GM12878 (cell line): Measurements from ENCODE around the gene CRKL. TPM values are rescaled to one million over a fixed set of nuclear protein-coding genes. Genes with fewer than 3 reads are reported as not detected.

ENCODE experiments used
- ATAC-seq: fragments of 200-7000 bp; cut with Tn5 transposase; 3 replicates; pipeline ENCODE4 v1.9.1; 2020; ENCODE audit warnings: mild to moderate bottlenecking, moderate library complexity
- BruUV-seq: library from RNA; stranded (reverse); fragments of 400-500 nt; replicated peaks from 2 replicates; lab custom pipeline; 2021; lab: Mats Ljungman, UMichigan
- CTCF ChIA-PET: fragments of 300-600 bp; sonication (Branson Sonifier 250); formaldehyde crosslinking; extraction: SDS; loops from one replicate; lab custom pipeline; 2021; ENCODE audit warnings: inconsistent platforms; lab: Yijun Ruan, JAX
- POLR2A ChIA-PET: fragments of 350-600 bp; formaldehyde crosslinking; extraction: SDS; loops from one replicate; lab custom pipeline; 2021; ENCODE audit warnings: inconsistent platforms; lab: Charles Lee
- RAD21 ChIA-PET: fragments of 300-600 bp; sonication (Branson Sonifier 250); formaldehyde crosslinking; loops from one replicate; lab custom pipeline; 2023; ENCODE audit warnings: antibody characterized with exemption; ENCODE audit not compliant: unreplicated experiment; lab: Charles Lee
- SMC1A ChIA-PET: fragments of 300-600 bp; sonication (Branson Sonifier 250); formaldehyde crosslinking; loops from one replicate; lab custom pipeline; 2023; ENCODE audit not compliant: unreplicated experiment, uncharacterized antibody; lab: Charles Lee
- DNase-seq: peaks from one replicate; pipeline ENCODE4 v3.0.0-alpha.2; 2011; ENCODE audit warnings: low read depth, low spot score
- FAIRE-seq: peaks from 3 replicates; lab custom pipeline; 2011; peaks lifted over from hg19 to GRCh38; lab: Jason Lieb, UNC
- H2AFZ ChIP-seq: 2 replicates; pipeline ENCODE4 v1.6.0; 2011; ENCODE audit warnings: low read depth, low read length, control low read depth; ENCODE audit not compliant: control insufficient read depth
- H3K27ac ChIP-seq: 2 replicates; pipeline ENCODE4 v1.5.1; 2011; ENCODE audit warnings: control low read depth; ENCODE audit not compliant: control insufficient read depth, insufficient read depth
- H3K27me3 ChIP-seq, 2 experiments: replicated peaks in 1 of 2; 2 replicates each; pipeline versions ENCODE4 v1.6.0 to v1.6.1; 2011; ENCODE audit warnings: low read length in 1 of 2; ENCODE audit not compliant: control insufficient read depth in 2 of 2, insufficient read depth in 2 of 2
- H3K36me3 ChIP-seq, 2 experiments: 2 replicates each; pipeline ENCODE4 v1.5.1; 2011; ENCODE audit warnings: low read length in 1 of 2; ENCODE audit not compliant: control insufficient read depth in 2 of 2, insufficient read depth in 2 of 2
- H3K4me1 ChIP-seq: 2 replicates; pipeline ENCODE4 v1.6.1; 2011; ENCODE audit warnings: mild to moderate bottlenecking, low read length, moderate library complexity, mixed read lengths; ENCODE audit not compliant: control insufficient read depth, insufficient read depth
- H3K4me2 ChIP-seq: 2 replicates; pipeline ENCODE4 v1.6.0; 2011; ENCODE audit warnings: control low read depth; ENCODE audit not compliant: control insufficient read depth, insufficient read depth
- H3K4me3 ChIP-seq: fragments of 200-600 bp; sonication (generic); 2 replicates; pipeline ENCODE4 v1.5.1; 2016
- H3K79me2 ChIP-seq: 2 replicates; pipeline ENCODE4 v1.6.0; 2011; ENCODE audit warnings: low read length; ENCODE audit not compliant: control insufficient read depth, insufficient read depth
- H3K9ac ChIP-seq: 2 replicates; pipeline ENCODE4 v1.8.0; 2011; ENCODE audit warnings: low read length, control low read depth, mixed read lengths; ENCODE audit not compliant: control insufficient read depth, insufficient read depth
- H3K9me3 ChIP-seq: replicated peaks from 3 replicates; pipeline ENCODE4 v1.5.1; 2011; ENCODE audit warnings: mild to moderate bottlenecking, low read length; ENCODE audit not compliant: control insufficient read depth, insufficient read depth
- H4K20me1 ChIP-seq: 2 replicates; pipeline ENCODE4 v1.6.0; 2011; ENCODE audit not compliant: control insufficient read depth, insufficient read depth
- ATF3 ChIP-seq: IDR thresholded peaks from 2 replicates; pipeline ENCODE4 v1.6.1; 2011; ENCODE audit warnings: low read depth, mild to moderate bottlenecking, low read length, moderate library complexity, borderline replicate concordance; ENCODE audit errors: extremely low read depth
- BCL11A ChIP-seq: IDR thresholded peaks from 2 replicates; pipeline ENCODE4 v1.6.1; 2011; ENCODE audit warnings: low read depth, low read length
- EED ChIP-seq: sonication (generic); IDR thresholded peaks from 2 replicates; pipeline ENCODE4 v1.6.1; 2016; ENCODE audit warnings: antibody characterized with exemption, low read depth
- EZH2 ChIP-seq: IDR thresholded peaks from 2 replicates; pipeline ENCODE4 v1.6.1; 2012; ENCODE audit warnings: low read depth, mild to moderate bottlenecking, control low read depth, inconsistent platforms, low read length, borderline replicate concordance; ENCODE audit not compliant: control insufficient read depth
- IRF3 ChIP-seq: fragments of 450-650 bp; IDR thresholded peaks from 2 replicates; pipeline ENCODE4 v1.6.1; 2014; ENCODE audit warnings: mild to moderate bottlenecking
- KAT2A ChIP-seq: conservative IDR thresholded peaks from 2 replicates; pipeline ENCODE4 v1.6.1; 2011; ENCODE audit warnings: low read depth, low read length; ENCODE audit not compliant: control insufficient read depth
- LARP7 ChIP-seq: fragments of 450-650 bp; IDR thresholded peaks from 2 replicates; pipeline ENCODE4 v1.6.1; 2017; ENCODE audit warnings: mild to moderate bottlenecking
- RAD21 ChIP-seq: IDR thresholded peaks from 2 replicates; pipeline ENCODE4 v1.6.1; 2011; ENCODE audit warnings: mild to moderate bottlenecking, low read depth, low read length, moderate library complexity; ENCODE audit not compliant: insufficient read depth
- SPI1 ChIP-seq: IDR thresholded peaks from 2 replicates; pipeline ENCODE4 v1.6.1; 2011; ENCODE audit warnings: low read depth, mild to moderate bottlenecking, low read length, moderate library complexity, borderline replicate concordance; ENCODE audit not compliant: insufficient read depth
- STAT1 ChIP-seq: fragments of 450-650 bp; conservative IDR thresholded peaks from 2 replicates; pipeline ENCODE4 v1.6.1; 2014; ENCODE audit warnings: antibody characterized with exemption, mild to moderate bottlenecking
- TAF1 ChIP-seq: IDR thresholded peaks from 2 replicates; pipeline ENCODE4 v1.6.1; 2011; ENCODE audit warnings: mild to moderate bottlenecking, low read depth, low read length, borderline replicate concordance
- TARDBP ChIP-seq: IDR thresholded peaks from 2 replicates; pipeline ENCODE4 v1.6.1; 2016; ENCODE audit warnings: borderline replicate concordance
- ZBTB11 ChIP-seq: fragments of 450-650 bp; formaldehyde crosslinking; IDR thresholded peaks from 2 replicates; pipeline ENCODE4 v1.5.0; 2022; ENCODE audit warnings: mild to moderate bottlenecking, missing genetic modification characterization
- WGBS: methylation state at CpG from one replicate; pipeline ENCODE4 v1.1.6; 2016; ENCODE audit warnings: low lambda C conversion rate; ENCODE audit not compliant: insufficient replicate concordance, insufficient coverage; ENCODE audit errors: missing lambda C conversion rate; 5-methylcytosine and 5-hydroxymethylcytosine counted together
- in situ Hi-C: fragments of 300-500 bp; cut with MboI; formaldehyde crosslinking; loops from 9 replicates; pipeline ENCODE4 v1.14.3; 2018; ENCODE audit warnings: mixed read lengths
- intact Hi-C: fragments of 100-400 bp; cut with micrococcal nuclease; formaldehyde crosslinking; loops from one replicate; pipeline ENCODE4 v1.14.2; 2022; ENCODE audit not compliant: unreplicated experiment
- polyA plus RNA-seq, 11 experiments: library from polyadenylated mRNA; depleted of rRNA in 4 of 11; unstranded in 6 of 11; stranded (reverse) in 5 of 11; fragments of >200 nt; fragmentation: Nextera tagmentation in 4 of 11; fragmentation: Illumina TruSeq in 1 of 11; extraction: Ambion mirVana in 4 of 11; extraction: Trizol in 1 of 11; gene quantifications; 1 replicate in 1 of 11; 2 replicates in 10 of 11; pipeline versions ENCODE4 v1.2.1 to v1.2.3, GENCODE V29; 2011 to 2016; ENCODE audit warnings: inconsistent platforms in 2 of 11, missing spikeins in 2 of 11, low read depth in 1 of 11
- total RNA-seq, 4 experiments: library from RNA; depleted of rRNA in 3 of 4; stranded (reverse); fragments of >200 nt in 3 of 4; fragmentation: Illumina TruSeq in 1 of 4; extraction: Trizol in 1 of 4; gene quantifications; 2 replicates each; pipeline versions ENCODE4 v1.2.1 to v1.2.3, GENCODE V29; 2013 to 2021
- TF ChIP-seq, protein P1 (sequence below): IDR thresholded peaks from 2 replicates; pipeline ENCODE4 v1.6.1; 2012; ENCODE audit warnings: improper control_type of control experiment, low read depth, low read length; ENCODE audit not compliant: insufficient replicate concordance

The CRKL gene
- total and polyA plus RNA-seq, 10 of the 15 experiments (the other 5 are each of a cell fraction or from before 2014, with no cell fraction given): 12.6 to 61.2 (median 32.7) TPM

GRCh38 chr22:20974336-20974955, 57.2 kb downstream of the CRKL start:
- in situ Hi-C loops: no loop called here
- Histone ChIP-seq H3K36me3 (no peaks in the 10 kb centered on the region), H3K4me3 (no peak overlapping the region), H3K9ac (no peak overlapping the region), H3K27me3 (no peaks in the 10 kb centered on the region), H4K20me1 (no peaks in the 10 kb centered on the region), H3K4me2 (no peak overlapping the region), H3K4me1 (no peaks in the 10 kb centered on the region), H3K9me3 (peaks cover 6% of the 10 kb centered on the region; the same call in 2 of the 3 replicates), H3K79me2 (no peaks in the 10 kb centered on the region), H2AFZ (no peak overlapping the region), H3K27ac (no peak overlapping the region)
- CTCF ChIA-PET: no interaction called here
- POLR2A ChIA-PET: no interaction called here
- SMC1A ChIA-PET: no interaction called here
- intact Hi-C loops: no loop called here
- 63% methylated on average over 16 of the region's 16 CpGs for WGBS
- RAD21 ChIA-PET: no interaction called here
- FAIRE-seq (no peak), ATAC-seq (no peak), DNase-seq (no peak)
- BruUV-seq: no TSS peak
- no peak for TF ChIP-seq TAF1
- no peak for TF ChIP-seq BCL11A
- no peak for TF ChIP-seq TARDBP
- no peak for TF ChIP-seq EZH2
- no peak for TF ChIP-seq STAT1
- no peak for TF ChIP-seq SPI1
- TF ChIP-seq, protein P1, sequence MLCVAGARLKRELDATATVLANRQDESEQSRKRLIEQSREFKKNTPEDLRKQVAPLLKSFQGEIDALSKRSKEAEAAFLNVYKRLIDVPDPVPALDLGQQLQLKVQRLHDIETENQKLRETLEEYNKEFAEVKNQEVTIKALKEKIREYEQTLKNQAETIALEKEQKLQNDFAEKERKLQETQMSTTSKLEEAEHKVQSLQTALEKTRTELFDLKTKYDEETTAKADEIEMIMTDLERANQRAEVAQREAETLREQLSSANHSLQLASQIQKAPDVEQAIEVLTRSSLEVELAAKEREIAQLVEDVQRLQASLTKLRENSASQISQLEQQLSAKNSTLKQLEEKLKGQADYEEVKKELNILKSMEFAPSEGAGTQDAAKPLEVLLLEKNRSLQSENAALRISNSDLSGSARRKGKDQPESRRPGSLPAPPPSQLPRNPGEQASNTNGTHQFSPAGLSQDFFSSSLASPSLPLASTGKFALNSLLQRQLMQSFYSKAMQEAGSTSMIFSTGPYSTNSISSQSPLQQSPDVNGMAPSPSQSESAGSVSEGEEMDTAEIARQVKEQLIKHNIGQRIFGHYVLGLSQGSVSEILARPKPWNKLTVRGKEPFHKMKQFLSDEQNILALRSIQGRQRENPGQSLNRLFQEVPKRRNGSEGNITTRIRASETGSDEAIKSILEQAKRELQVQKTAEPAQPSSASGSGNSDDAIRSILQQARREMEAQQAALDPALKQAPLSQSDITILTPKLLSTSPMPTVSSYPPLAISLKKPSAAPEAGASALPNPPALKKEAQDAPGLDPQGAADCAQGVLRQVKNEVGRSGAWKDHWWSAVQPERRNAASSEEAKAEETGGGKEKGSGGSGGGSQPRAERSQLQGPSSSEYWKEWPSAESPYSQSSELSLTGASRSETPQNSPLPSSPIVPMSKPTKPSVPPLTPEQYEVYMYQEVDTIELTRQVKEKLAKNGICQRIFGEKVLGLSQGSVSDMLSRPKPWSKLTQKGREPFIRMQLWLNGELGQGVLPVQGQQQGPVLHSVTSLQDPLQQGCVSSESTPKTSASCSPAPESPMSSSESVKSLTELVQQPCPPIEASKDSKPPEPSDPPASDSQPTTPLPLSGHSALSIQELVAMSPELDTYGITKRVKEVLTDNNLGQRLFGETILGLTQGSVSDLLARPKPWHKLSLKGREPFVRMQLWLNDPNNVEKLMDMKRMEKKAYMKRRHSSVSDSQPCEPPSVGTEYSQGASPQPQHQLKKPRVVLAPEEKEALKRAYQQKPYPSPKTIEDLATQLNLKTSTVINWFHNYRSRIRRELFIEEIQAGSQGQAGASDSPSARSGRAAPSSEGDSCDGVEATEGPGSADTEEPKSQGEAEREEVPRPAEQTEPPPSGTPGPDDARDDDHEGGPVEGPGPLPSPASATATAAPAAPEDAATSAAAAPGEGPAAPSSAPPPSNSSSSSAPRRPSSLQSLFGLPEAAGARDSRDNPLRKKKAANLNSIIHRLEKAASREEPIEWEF: no peak
- TF ChIP-seq ATF3: no peak
- no peak for TF ChIP-seq EED
- TF ChIP-seq ZBTB11: no peak
- TF ChIP-seq KAT2A: no peak
- TF ChIP-seq IRF3: no peak
- TF ChIP-seq RAD21: no peak
- TF ChIP-seq LARP7: no peak
